Measurements from ENCODE around the gene SEPTIN3. TPM values are rescaled to one million over a fixed set of nuclear protein-coding genes. Genes with fewer than 3 reads are reported as not detected.

SEPTIN3 gene
- polyA plus RNA-seq, 6 donors from 2014 or later = not detected

DNA sequence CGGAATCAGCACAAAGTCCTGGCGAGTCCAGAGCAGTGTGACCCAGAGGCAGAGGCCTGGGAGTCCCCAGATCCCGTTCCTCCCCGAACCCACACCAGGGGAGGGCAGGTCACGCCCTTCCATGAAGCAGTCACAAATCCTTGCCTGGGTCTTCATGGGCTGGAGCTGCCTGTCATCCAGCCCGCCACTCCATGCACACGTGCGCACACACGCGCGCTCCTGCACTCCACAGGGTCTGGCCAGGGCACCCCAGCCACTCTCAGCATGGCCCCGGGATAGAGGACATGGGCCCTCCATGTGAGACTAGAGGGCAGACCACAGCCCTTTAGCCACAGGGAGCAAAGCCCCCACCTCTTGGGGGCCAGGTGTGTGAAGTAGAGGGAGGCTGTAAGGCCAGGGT is 36.9 kb upstream of the SEPTIN3 start:
- Mint-ChIP-seq H3K9me3 (no peaks in the 10 kb centered on the region), H3K4me1 (peaks cover 73 to 95% (median 84%) of the 10 kb centered on the region in 3 donors), H3K4me3 (peak overlapping the region in 7 of 8 donors; percentile 55 to 87 (median 73))

GRCh38 chr22:41933411-41934177 is 35.6 kb upstream of the SEPTIN3 start:
- DNase-seq (peak; percentile 80), ATAC-seq (ENCODE audit: low read depth in 2 of 2) (peak; percentile 1 to 2)
- H3K4me3 Mint-ChIP-seq = peak overlapping the region; percentile 60 to 87 (median 76)
- H3K27me3 Mint-ChIP-seq = no peaks in the 10 kb centered on the region
- peaks cover 68 to 95% (median 84%) of the 10 kb centered on the region in 3 donors for H3K4me1 Mint-ChIP-seq
- H3K36me3 Mint-ChIP-seq = no peaks in the 10 kb centered on the region
- peak overlapping the region; percentile 97 to 100 (median 100) for H3K27ac Mint-ChIP-seq
- no peaks in the 10 kb centered on the region for H3K9me3 Mint-ChIP-seq

More for the DNA sequence above, 36.9 kb upstream of the SEPTIN3 start:
- DNase-seq = no peak
- Mint-ChIP-seq H3K27ac (peak overlapping the region; percentile 97 to 100 (median 98)), H3K27me3 (no peaks in the 10 kb centered on the region), H3K36me3 (no peaks in the 10 kb centered on the region)
- ATAC-seq (ENCODE audit: low read depth in 2 of 2) = no peak

DNA sequence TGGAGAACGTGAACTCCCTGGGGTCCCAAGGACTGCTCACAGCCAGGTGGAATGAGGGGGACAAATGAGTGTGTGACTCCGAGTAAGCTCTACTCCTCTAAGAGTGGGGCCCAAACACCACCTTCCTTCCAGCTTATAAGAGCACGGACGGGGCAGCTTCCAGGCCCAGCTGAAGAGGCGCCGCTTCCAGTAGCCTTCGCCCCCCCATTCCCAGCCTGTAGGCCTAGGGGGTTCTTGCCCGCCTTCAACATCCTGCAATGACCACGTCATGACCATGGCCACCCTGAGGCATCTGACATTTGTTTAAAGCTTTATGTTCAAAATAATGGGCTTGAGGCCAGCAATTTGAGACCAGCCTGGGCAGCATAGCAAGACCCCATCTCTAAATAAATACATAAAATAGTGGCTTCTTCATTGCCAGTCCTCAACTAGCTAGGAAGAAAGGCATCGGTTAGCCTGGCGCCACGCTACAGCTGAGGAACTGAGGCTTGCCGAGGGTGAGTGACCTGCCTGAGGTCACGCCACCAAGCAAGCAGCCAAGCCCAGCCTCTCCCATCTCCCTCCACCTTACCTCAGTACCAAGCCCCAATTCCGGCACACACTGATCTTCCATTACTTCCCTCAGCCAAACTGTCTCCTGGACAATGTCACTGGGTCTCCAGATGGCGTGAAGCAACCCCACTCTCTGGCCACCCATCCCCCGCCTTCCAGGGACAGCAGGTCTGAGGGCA is 34.8 kb upstream of the SEPTIN3 start:
- Mint-ChIP-seq H3K9me3 (no peaks in the 10 kb centered on the region), H3K4me1 (peaks cover 66 to 95% (median 84%) of the 10 kb centered on the region in 3 donors), H3K27ac (peak overlapping the region; percentile 97 to 100 (median 100)), H3K27me3 (no peaks in the 10 kb centered on the region), H3K36me3 (no peaks in the 10 kb centered on the region), H3K4me3 (peak overlapping the region; percentile 47 to 87 (median 72))
- no peak for DNase-seq
- ATAC-seq (ENCODE audit: low read depth in 2 of 2) = no peak

DNA sequence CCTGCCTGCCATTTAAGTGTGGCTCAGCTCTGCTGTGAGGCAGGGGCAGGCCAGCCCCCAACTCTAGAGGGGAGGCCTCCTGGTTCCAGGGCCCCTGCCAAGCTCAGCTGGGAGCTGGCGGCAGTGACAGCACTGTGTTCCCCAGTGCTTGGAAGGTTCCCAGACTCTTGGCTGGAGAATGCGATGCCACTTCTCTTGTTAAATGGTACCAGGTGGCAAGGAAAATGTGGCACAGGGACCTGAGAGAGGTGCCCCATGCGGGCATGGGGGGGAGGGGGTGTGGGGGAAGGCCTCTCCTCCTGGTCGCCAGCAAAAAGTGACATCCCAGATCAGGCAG is 34.3 kb upstream of the SEPTIN3 start:
- no peaks in the 10 kb centered on the region for H3K9me3 Mint-ChIP-seq
- peak overlapping the region in 5 of 8 donors; percentile 44 to 98 (median 79) for H3K4me3 Mint-ChIP-seq
- no peaks in the 10 kb centered on the region for H3K27me3 Mint-ChIP-seq
- no peaks in the 10 kb centered on the region for H3K36me3 Mint-ChIP-seq
- peak; percentile 33 for DNase-seq
- H3K27ac Mint-ChIP-seq = peak overlapping the region; percentile 97 to 100 (median 100)
- ATAC-seq (ENCODE audit: low read depth in 2 of 2) = no peak
- H3K4me1 Mint-ChIP-seq = peaks cover 69 to 96% (median 86%) of the 10 kb centered on the region in 3 donors

GRCh38 chr22:41935509-41935908 is 33.7 kb upstream of the SEPTIN3 start:
- ATAC-seq (ENCODE audit: low read depth in 2 of 2) (no peak), DNase-seq (peak; percentile 29)
- no peaks in the 10 kb centered on the region for H3K36me3 Mint-ChIP-seq
- H3K4me1 Mint-ChIP-seq = peaks cover 73 to 95% (median 86%) of the 10 kb centered on the region in 3 donors
- H3K4me3 Mint-ChIP-seq = peak overlapping the region; percentile 71 to 98 (median 94)
- no peaks in the 10 kb centered on the region for H3K27me3 Mint-ChIP-seq
- H3K27ac Mint-ChIP-seq = peak overlapping the region; percentile 97 to 100 (median 100)
- H3K9me3 Mint-ChIP-seq = no peaks in the 10 kb centered on the region

GRCh38 chr22:41936894-41937169 is 32.4 kb upstream of the SEPTIN3 start:
- no peak for DNase-seq
- H3K27me3 Mint-ChIP-seq = no peaks in the 10 kb centered on the region
- peaks cover 78 to 96% (median 92%) of the 10 kb centered on the region in 3 donors for H3K4me1 Mint-ChIP-seq
- no peaks in the 10 kb centered on the region for H3K9me3 Mint-ChIP-seq
- H3K36me3 Mint-ChIP-seq = no peaks in the 10 kb centered on the region
- peak overlapping the region; percentile 97 to 100 (median 100) for H3K27ac Mint-ChIP-seq
- H3K4me3 Mint-ChIP-seq = peak overlapping the region in 7 of 8 donors; percentile 71 to 98 (median 96)
- no peak for ATAC-seq (ENCODE audit: low read depth in 2 of 2)

DNA sequence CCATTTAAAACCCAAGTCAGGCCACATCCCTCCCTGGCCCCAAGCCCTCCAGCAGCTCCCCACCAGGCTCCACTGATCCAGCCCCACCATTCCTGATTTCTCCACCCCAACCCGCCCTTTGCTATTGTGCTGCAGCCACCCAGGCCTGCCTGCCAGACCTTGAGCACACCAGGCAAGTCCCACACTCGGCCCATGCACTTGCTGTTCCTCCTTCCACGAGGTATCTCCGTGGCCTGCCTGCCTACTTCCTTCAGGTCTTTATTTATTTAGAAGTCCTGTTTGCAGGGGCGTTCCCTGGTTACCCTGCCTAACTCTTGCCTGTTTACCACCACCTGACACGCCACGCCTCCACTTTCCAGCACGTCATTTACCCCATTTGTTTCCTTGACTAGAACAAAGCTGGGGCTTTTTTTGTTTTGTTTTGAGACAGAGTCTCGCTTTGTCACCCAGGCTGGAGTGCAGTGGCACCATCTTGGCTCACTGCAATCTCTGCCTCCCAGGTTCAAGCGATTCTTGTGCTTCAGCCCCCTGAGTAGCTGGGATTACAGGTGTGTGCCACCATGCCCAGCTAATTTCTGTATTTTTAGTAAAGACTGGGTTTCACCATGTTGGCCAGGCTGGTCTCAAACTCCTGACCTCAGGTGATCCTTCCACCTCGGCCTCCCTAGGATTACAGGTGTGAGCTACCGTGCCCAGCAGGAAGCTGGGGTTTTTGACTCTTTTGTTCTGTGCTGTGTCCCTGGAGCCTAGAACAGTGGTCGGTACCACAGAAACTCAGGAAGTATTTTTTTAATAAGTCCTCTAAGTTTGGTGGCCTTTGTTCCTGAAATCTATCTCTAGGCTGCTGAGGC is 29.0 kb upstream of the SEPTIN3 start:
- Mint-ChIP-seq H3K27me3 (no peaks in the 10 kb centered on the region), H3K4me3 (peak overlapping the region; percentile 83 to 98 (median 96)), H3K4me1 (peaks cover 51 to 64% (median 60%) of the 10 kb centered on the region in 3 donors), H3K36me3 (no peaks in the 10 kb centered on the region), H3K9me3 (no peaks in the 10 kb centered on the region), H3K27ac (peak overlapping the region; percentile 97 to 100 (median 100))
- ATAC-seq (ENCODE audit: low read depth in 2 of 2) (peak; percentile 57 to 58), DNase-seq (peak; percentile 98)

DNA sequence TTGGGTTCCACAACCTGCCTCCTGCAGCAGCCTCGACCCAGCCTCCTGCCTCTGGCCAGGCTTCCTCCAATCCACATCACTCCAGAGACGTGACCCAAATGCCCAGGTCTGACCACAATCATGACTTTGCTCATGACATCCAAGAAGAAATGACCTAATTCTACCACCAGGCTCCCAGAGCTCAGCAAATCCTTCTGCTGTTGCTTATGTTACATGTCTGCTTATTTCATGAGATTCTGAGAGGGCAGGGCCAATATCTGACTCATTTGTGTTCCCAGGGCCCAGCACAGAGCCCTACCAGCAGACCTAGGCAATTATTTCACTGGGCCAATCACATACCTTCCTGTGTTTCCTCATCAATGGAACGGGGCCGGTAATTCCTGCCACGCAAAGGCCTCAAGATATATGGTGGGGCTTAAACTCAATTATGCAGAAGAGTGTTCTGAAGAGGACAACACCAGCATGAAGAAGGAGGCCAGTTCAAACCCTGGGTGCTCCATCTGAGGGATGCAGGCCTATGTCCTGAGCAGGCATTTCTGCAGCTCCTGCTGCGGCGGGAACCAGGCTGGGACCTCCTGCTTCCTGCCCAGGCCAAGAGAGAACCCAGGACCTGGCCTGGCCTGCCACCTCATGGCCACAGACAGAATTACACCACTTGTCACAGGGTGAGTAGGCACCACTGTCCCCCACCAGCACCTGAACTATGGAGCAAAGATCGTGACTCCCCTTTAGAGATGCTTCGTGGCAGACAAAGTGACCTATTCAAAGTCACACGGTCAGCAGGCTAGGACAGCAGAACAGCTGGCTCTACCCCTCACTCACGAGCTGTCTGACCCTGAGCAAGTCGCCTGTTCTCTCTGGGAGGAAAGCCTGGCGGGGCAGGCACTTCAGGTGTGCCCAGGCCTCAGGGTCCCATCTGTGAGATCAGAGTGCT is 28.1 kb upstream of the SEPTIN3 start:
- peak overlapping the region; percentile 71 to 98 (median 90) for H3K4me3 Mint-ChIP-seq

GRCh38 chr22:41943661-41944209 is 25.5 kb upstream of the SEPTIN3 start:
- peak overlapping the region in 4 of 8 donors; percentile 41 to 74 (median 58) for H3K4me3 Mint-ChIP-seq
- peaks cover 0 to 6% (median 0%) of the 10 kb centered on the region in 3 donors for H3K27me3 Mint-ChIP-seq
- H3K36me3 Mint-ChIP-seq = no peaks in the 10 kb centered on the region
- H3K27ac Mint-ChIP-seq = peak overlapping the region in 1 of 6 donors; percentile 89
- ATAC-seq (ENCODE audit: low read depth in 2 of 2) (no peak), DNase-seq (no peak)
- peaks cover 41 to 49% (median 42%) of the 10 kb centered on the region in 3 donors for H3K4me1 Mint-ChIP-seq
- H3K9me3 Mint-ChIP-seq = no peaks in the 10 kb centered on the region

More for the DNA sequence above, 28.1 kb upstream of the SEPTIN3 start:
- peak; percentile 21 to 35 for ATAC-seq (ENCODE audit: low read depth in 2 of 2)
- H3K36me3 Mint-ChIP-seq = no peaks in the 10 kb centered on the region
- H3K9me3 Mint-ChIP-seq = no peaks in the 10 kb centered on the region
- peak overlapping the region; percentile 97 to 100 (median 100) for H3K27ac Mint-ChIP-seq
- peak; percentile 85 for DNase-seq
- H3K4me1 Mint-ChIP-seq = peaks cover 50 to 61% (median 56%) of the 10 kb centered on the region in 3 donors
- peaks cover 0 to 5% (median 0%) of the 10 kb centered on the region in 3 donors for H3K27me3 Mint-ChIP-seq

DNA sequence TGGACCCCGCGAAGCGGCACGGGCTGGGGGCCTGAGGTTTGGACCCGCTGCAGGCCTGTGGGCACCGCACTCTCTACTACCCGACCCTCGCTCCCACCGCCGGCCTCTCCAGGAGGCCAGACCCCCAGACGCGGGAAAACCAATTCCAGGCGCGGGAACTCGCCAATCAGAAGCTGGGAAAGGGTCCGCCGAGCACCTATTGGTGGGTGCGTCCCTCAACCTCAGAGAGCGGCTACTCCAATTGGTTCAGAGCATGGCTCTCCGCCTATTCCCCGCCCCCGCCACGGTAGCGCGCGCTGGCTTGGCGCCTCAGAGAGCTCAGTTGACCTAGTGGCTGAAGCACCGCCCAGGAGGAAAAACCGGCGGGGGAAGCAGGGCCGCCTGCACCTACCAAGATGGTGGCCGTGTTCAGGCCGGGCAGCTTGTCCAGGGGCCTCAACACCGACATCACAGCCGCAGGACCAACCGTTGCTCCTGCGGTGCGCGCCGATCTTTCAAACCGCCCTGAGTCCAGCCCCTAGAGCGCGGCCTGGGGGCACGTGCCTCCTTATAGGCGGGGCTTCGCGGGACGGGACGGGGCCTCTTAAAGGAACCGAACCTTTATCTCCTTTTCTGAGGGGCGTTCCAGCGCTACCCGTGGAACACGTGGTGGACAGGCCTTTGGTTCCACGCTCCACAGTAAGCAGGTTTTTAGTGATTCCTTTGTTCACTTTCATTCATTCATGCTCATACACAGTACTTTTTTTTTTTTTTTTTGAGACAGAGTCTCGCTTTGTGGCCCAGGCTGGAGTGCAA is 22.4 kb upstream of the SEPTIN3 start, which contains the start of gene CENPM:
TSS of gene CENPM (minus strand) at position 524 of the 795 bp plus-strand sequence. CDS start at position 448, 76 bp downstream.
- DNase-seq (peak; percentile 85), ATAC-seq (ENCODE audit: low read depth in 2 of 2) (peak; percentile 89 to 90)
- H3K36me3 Mint-ChIP-seq = no peaks in the 10 kb centered on the region
- H3K27me3 Mint-ChIP-seq = peaks cover 0 to 6% (median 0%) of the 10 kb centered on the region in 3 donors
- no peaks in the 10 kb centered on the region for H3K9me3 Mint-ChIP-seq
- H3K27ac Mint-ChIP-seq = peak within 1 kb of the TSS; percentile 66 to 94 (median 76)
- peaks cover 33 to 44% (median 40%) of the 10 kb centered on the region in 3 donors for H3K4me1 Mint-ChIP-seq
- peak within 1 kb of the TSS; percentile 87 to 96 (median 94) for H3K4me3 Mint-ChIP-seq

GRCh38 chr22:41947424-41948080 is 21.7 kb upstream of the SEPTIN3 start:
- no peaks in the 10 kb centered on the region for H3K9me3 Mint-ChIP-seq
- peaks cover 0 to 6% (median 0%) of the 10 kb centered on the region in 3 donors for H3K27me3 Mint-ChIP-seq
- DNase-seq (no peak), ATAC-seq (ENCODE audit: low read depth in 2 of 2) (no peak)
- peak overlapping the region; percentile 5 to 96 (median 92) for H3K4me3 Mint-ChIP-seq
- no peaks in the 10 kb centered on the region for H3K36me3 Mint-ChIP-seq
- peaks cover 40 to 50% (median 47%) of the 10 kb centered on the region in 3 donors for H3K4me1 Mint-ChIP-seq
- peak overlapping the region in 4 of 6 donors; percentile 47 to 94 (median 70) for H3K27ac Mint-ChIP-seq

Measured in naive B cell (primary cell).